ENCODE results near the gene MPND. TPM values are rescaled to one million over a fixed set of nuclear protein-coding genes. Genes with fewer than 3 reads are reported as not detected.
A peak's percentile ranks its signal among the peaks of the same experiment; 100 is the strongest.

The MPND gene
- total RNA-seq, 1 donor from 2014 or later: 42.4 TPM

- DNase-seq (ENCODE audit: low spot score in 2 of 2, unreplicated experiment in 2 of 2): no peak
- no peak for TF ChIP-seq CTCF (IDR thresholded peaks at IDR 0.05; ENCODE audit: unreplicated experiment)
- H3K27me3 Mint-ChIP-seq (ENCODE audit: low read depth): no peaks in the 10 kb centered on the region
- no peak overlapping the region for H3K27ac Mint-ChIP-seq
- no peak overlapping the region for H3K4me3 Mint-ChIP-seq
- no peaks in the 10 kb centered on the region for H3K9me3 Mint-ChIP-seq
- H3K4me1 Mint-ChIP-seq: peaks cover 6% of the 10 kb centered on the region
- H3K36me3 Mint-ChIP-seq: no peaks in the 10 kb centered on the region
These were observed 44.4 kb upstream of the MPND start for GRCh38 chr19:4298810-4299550.

DNA sequence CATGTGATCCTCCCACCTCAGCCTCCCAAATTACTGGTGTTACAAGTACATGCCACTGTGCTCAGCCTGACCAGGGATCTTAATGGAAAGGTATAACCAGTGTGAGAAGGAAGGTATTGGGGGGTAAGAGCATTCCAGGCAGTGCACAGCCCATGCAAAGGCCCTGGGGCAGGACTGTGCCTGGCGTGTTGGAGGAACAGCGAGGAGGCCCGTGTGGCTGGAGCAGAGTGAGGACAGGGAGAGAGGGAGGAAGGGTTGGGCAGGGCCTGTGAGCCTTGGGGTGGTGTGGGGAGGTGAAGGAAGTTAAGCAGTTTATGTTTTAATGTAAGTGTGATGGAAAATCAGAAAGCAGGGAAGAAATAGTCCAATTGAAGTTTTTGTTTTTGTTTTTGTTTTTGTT is 42.8 kb upstream of the MPND start:
- Mint-ChIP-seq H3K4me3 (no peak overlapping the region), H3K4me1 (peaks cover 6% of the 10 kb centered on the region), H3K9me3 (no peaks in the 10 kb centered on the region), H3K27ac (no peak overlapping the region), H3K27me3 (ENCODE audit: low read depth) (no peaks in the 10 kb centered on the region), H3K36me3 (no peaks in the 10 kb centered on the region)
- TF ChIP-seq CTCF (IDR thresholded peaks at IDR 0.05; ENCODE audit: unreplicated experiment): no peak
- DNase-seq (ENCODE audit: low spot score in 2 of 2, unreplicated experiment in 2 of 2): no peak

DNA sequence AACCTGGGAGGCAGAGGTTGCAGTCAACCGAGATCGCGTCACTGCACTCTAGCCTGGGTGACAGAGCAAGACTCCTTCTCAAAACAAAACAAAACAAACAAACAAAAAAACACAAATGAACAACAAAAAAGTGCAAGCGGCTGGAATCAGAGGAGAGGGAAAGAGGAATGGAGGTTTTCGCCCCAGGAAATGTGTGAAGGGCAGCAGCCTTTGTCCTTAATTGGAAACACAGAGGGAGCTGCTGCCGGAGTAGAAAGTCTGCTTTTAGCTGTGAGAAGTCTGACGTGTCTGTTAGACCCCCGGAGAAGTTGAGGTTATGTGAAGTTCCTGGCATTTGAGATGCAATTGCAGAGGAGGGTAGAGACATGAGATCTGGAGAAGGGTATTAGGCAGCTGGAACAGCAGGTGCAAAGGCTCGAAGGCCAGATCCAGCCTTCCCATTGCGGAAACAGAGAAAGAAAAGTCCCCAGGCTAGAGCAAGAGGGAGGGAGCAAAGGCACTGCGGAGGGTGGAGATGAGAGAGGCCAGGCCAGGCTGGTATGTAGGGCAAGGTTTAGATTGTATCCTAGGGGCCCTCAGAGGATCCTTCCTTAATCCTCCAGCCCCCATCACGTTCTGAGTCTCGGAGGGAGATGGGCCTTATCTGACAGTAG is 41.6 kb upstream of the MPND start:
- DNase-seq (ENCODE audit: low spot score in 2 of 2, unreplicated experiment in 2 of 2): no peak
- Mint-ChIP-seq H3K4me3 (no peak overlapping the region), H3K36me3 (peaks cover 2% of the 10 kb centered on the region), H3K27ac (no peak overlapping the region), H3K27me3 (ENCODE audit: low read depth) (no peaks in the 10 kb centered on the region), H3K9me3 (no peaks in the 10 kb centered on the region), H3K4me1 (peaks cover 6% of the 10 kb centered on the region)
- no peak for TF ChIP-seq CTCF (IDR thresholded peaks at IDR 0.05; ENCODE audit: unreplicated experiment)

GRCh38 chr19:4302243-4302640 is 41.1 kb upstream of the MPND start, which contains the start of gene TMIGD2:
TSS of gene TMIGD2 (minus strand) at chr19:4302389. CDS start at chr19:4302385, 4 bp downstream.
- Mint-ChIP-seq H3K27me3 (ENCODE audit: low read depth) (no peaks in the 10 kb centered on the region), H3K9me3 (no peaks in the 10 kb centered on the region), H3K4me1 (peaks cover 6% of the 10 kb centered on the region), H3K4me3 (no peak within 1 kb of the TSS), H3K27ac (no peak within 1 kb of the TSS), H3K36me3 (peaks cover 3% of the 10 kb centered on the region)
- TF ChIP-seq CTCF (IDR thresholded peaks at IDR 0.05; ENCODE audit: unreplicated experiment): no peak
- no peak for DNase-seq (ENCODE audit: low spot score in 2 of 2, unreplicated experiment in 2 of 2)

- H3K27ac Mint-ChIP-seq: no peak overlapping the region
- no peak for DNase-seq (ENCODE audit: low spot score in 2 of 2, unreplicated experiment in 2 of 2)
- no peaks in the 10 kb centered on the region for H3K27me3 Mint-ChIP-seq (ENCODE audit: low read depth)
- H3K4me3 Mint-ChIP-seq: peak overlapping the region; percentile 59
- peaks cover 3% of the 10 kb centered on the region for H3K36me3 Mint-ChIP-seq
- peaks cover 6% of the 10 kb centered on the region for H3K4me1 Mint-ChIP-seq
- no peak for TF ChIP-seq CTCF (IDR thresholded peaks at IDR 0.05; ENCODE audit: unreplicated experiment)
- H3K9me3 Mint-ChIP-seq: no peaks in the 10 kb centered on the region
These were observed 39.4 kb upstream of the MPND start for GRCh38 chr19:4303819-4304537.

Data from mesothelial cell of epicardium (in vitro differentiated cells).